IMR-90 (cell line): Measurements from ENCODE around the gene HDHD5. TPM values are rescaled to one million over a fixed set of nuclear protein-coding genes. Genes with fewer than 3 reads are reported as not detected.

Experiments used
- ATAC-seq: fragments of 200-7000 bp; cut with Tn5 transposase; 2 replicates; pipeline ENCODE4 v1.9.1; 2020; ENCODE audit warnings: low read depth, mild to moderate bottlenecking, moderate library complexity
- BruUV-seq: library from RNA; stranded (reverse); fragments of 400-500 nt; replicated peaks from 2 replicates; lab custom pipeline; 2021; lab: Mats Ljungman, UMichigan
- CTCF ChIA-PET: fragments of 300-600 bp; formaldehyde crosslinking; extraction: SDS; loops from one replicate; lab custom pipeline; 2021; ENCODE audit warnings: antibody characterized with exemption; lab: Yijun Ruan, JAX
- POLR2A ChIA-PET: fragments of 300-600 bp; sonication (Branson Sonifier 250); formaldehyde crosslinking; loops from one replicate; lab custom pipeline; 2022; ENCODE audit warnings: antibody characterized with exemption; ENCODE audit not compliant: unreplicated experiment; lab: Charles Lee
- DNase-seq: peaks from one replicate; pipeline ENCODE4 v3.0.0; 2013
- H2AFZ ChIP-seq: replicated peaks from 2 replicates; pipeline ENCODE3; 2013; ENCODE audit warnings: low read length, mild to moderate bottlenecking; ENCODE audit not compliant: poor library complexity
- H2AK5ac ChIP-seq: 2 replicates; pipeline ENCODE4 v1.6.1; 2013; ENCODE audit warnings: low read depth, low read length, inconsistent platforms
- H2AK9ac ChIP-seq: replicated peaks from 2 replicates; pipeline ENCODE3; 2013; ENCODE audit warnings: mild to moderate bottlenecking, low read depth, low read length, moderate library complexity; ENCODE audit not compliant: poor library complexity
- H2BK120ac ChIP-seq: 2 replicates; pipeline ENCODE4 v1.6.1; 2013; ENCODE audit warnings: low read depth, low read length, inconsistent platforms
- H2BK15ac ChIP-seq: 3 replicates; pipeline ENCODE4 v1.6.1; 2013; ENCODE audit warnings: low read depth, low read length, inconsistent platforms
- H2BK20ac ChIP-seq: 2 replicates; pipeline ENCODE4 v1.6.1; 2013; ENCODE audit warnings: low read depth, mild to moderate bottlenecking, inconsistent platforms, low read length, moderate library complexity
- H2BK5ac ChIP-seq: 2 replicates; pipeline ENCODE4 v1.6.1; 2013; ENCODE audit warnings: mild to moderate bottlenecking, low read depth, low read length, inconsistent platforms; ENCODE audit not compliant: poor library complexity, severe bottlenecking
- H3K14ac ChIP-seq: replicated peaks from 2 replicates; pipeline ENCODE4 v1.6.1; 2013; ENCODE audit warnings: low read depth, low read length, inconsistent platforms
- H3K18ac ChIP-seq: 2 replicates; pipeline ENCODE4 v1.6.1; 2013; ENCODE audit warnings: low read depth, low read length, control low read depth
- H3K23ac ChIP-seq: 2 replicates; pipeline ENCODE4 v1.6.1; 2013; ENCODE audit warnings: low read depth, low read length, inconsistent platforms
- H3K27ac ChIP-seq: 2 replicates; pipeline ENCODE4 v1.5.1; 2013; ENCODE audit warnings: mild to moderate bottlenecking, control low read depth, low read length; ENCODE audit not compliant: insufficient read depth
- H3K27me3 ChIP-seq: 2 replicates; pipeline ENCODE4 v1.6.1; 2013; ENCODE audit warnings: low read length; ENCODE audit not compliant: control insufficient read depth, insufficient read depth
- H3K36me3 ChIP-seq: 2 replicates; pipeline ENCODE4 v1.6.1; 2013; ENCODE audit warnings: low read length, mixed read lengths; ENCODE audit not compliant: control insufficient read depth, insufficient read depth
- H3K4ac ChIP-seq: 2 replicates; pipeline ENCODE4 v1.6.1; 2013; ENCODE audit warnings: low read depth, low read length, inconsistent platforms
- H3K4me1 ChIP-seq: 2 replicates; pipeline ENCODE4 v1.6.1; 2013; ENCODE audit warnings: low read length, mixed read lengths; ENCODE audit not compliant: control insufficient read depth, insufficient read depth
- H3K4me2 ChIP-seq: 2 replicates; pipeline ENCODE4 v1.6.1; 2013; ENCODE audit warnings: low read depth, mild to moderate bottlenecking, control low read depth, low read length, moderate library complexity
- H3K4me3 ChIP-seq: 2 replicates; pipeline ENCODE4 v1.5.1; 2013; ENCODE audit warnings: low read depth, mild to moderate bottlenecking, control low read depth, low read length, moderate library complexity; ENCODE audit not compliant: insufficient read depth
- H3K56ac ChIP-seq: 2 replicates; pipeline ENCODE4 v1.6.1; 2013; ENCODE audit warnings: low read length, inconsistent platforms; ENCODE audit not compliant: insufficient read depth; ENCODE audit errors: extremely low read depth
- H3K79me1 ChIP-seq, 2 experiments: 2 replicates each; pipeline ENCODE4 v1.6.1; 2013; ENCODE audit warnings: low read length in 2 of 2, inconsistent platforms in 1 of 2, low read depth in 1 of 2
- H3K9ac ChIP-seq: 2 replicates; pipeline ENCODE4 v1.6.1; 2013; ENCODE audit warnings: low read depth, low read length, control low read depth
- H3K9me1 ChIP-seq: 2 replicates; pipeline ENCODE4 v1.6.1; 2013; ENCODE audit warnings: low read length, inconsistent platforms; ENCODE audit not compliant: insufficient read depth
- H3K9me3 ChIP-seq: 2 replicates; pipeline ENCODE4 v1.6.1; 2013; ENCODE audit warnings: low read length; ENCODE audit not compliant: control insufficient read depth, insufficient read depth
- H4K20me1 ChIP-seq: 2 replicates; pipeline ENCODE4 v1.6.1; 2013; ENCODE audit warnings: low read length, inconsistent platforms; ENCODE audit not compliant: insufficient read depth
- H4K5ac ChIP-seq: 2 replicates; pipeline ENCODE4 v1.6.1; 2013; ENCODE audit warnings: mild to moderate bottlenecking, low read depth, low read length, control low read depth
- H4K8ac ChIP-seq, 2 experiments: 2 replicates each; pipeline ENCODE4 v1.6.1; 2013; ENCODE audit warnings: low read depth in 2 of 2, low read length in 2 of 2, control low read depth in 1 of 2, inconsistent platforms in 1 of 2
- H4K91ac ChIP-seq: 2 replicates; pipeline ENCODE4 v1.6.1; 2013; ENCODE audit warnings: low read depth, low read length, inconsistent platforms; ENCODE audit not compliant: insufficient read depth
- CEBPB ChIP-seq: IDR thresholded peaks from 2 replicates; pipeline ENCODE4 v1.6.1; 2012; ENCODE audit warnings: low read depth, low read length, improper control_type of control experiment
- CHD1 ChIP-seq: IDR thresholded peaks from 2 replicates; pipeline ENCODE4 v1.6.1; 2012; ENCODE audit warnings: low read depth, low read length, improper control_type of control experiment
- CTCF ChIP-seq: conservative IDR thresholded peaks from 2 replicates; pipeline ENCODE4 v1.5.1; 2012; ENCODE audit warnings: mild to moderate bottlenecking, low read depth, low read length, improper control_type of control experiment
- ELK1 ChIP-seq: fragments of 150-350 bp; IDR thresholded peaks from 2 replicates; pipeline ENCODE4 v1.6.1; 2016; ENCODE audit warnings: low read depth, mild to moderate bottlenecking, low read length, moderate library complexity, borderline replicate concordance
- FOS ChIP-seq: fragments of 150-350 bp; IDR thresholded peaks from 2 replicates; pipeline ENCODE4 v1.6.1; 2016; ENCODE audit warnings: low read depth, low read length
- MAFK ChIP-seq: IDR thresholded peaks from 2 replicates; pipeline ENCODE4 v1.6.1; 2012; ENCODE audit warnings: low read depth, low read length, improper control_type of control experiment
- MAZ ChIP-seq: IDR thresholded peaks from 2 replicates; pipeline ENCODE4 v1.6.1; 2012; ENCODE audit warnings: low read depth, mild to moderate bottlenecking, low read length, improper control_type of control experiment, moderate library complexity, borderline replicate concordance
- MXI1 ChIP-seq: IDR thresholded peaks from 2 replicates; pipeline ENCODE4 v1.6.1; 2012; ENCODE audit warnings: low read depth, mild to moderate bottlenecking, low read length, moderate library complexity, borderline replicate concordance
- NFE2L2 ChIP-seq: fragments of 150-350 bp; IDR thresholded peaks from 2 replicates; pipeline ENCODE4 v1.6.1; 2016; ENCODE audit warnings: low read depth, mild to moderate bottlenecking, low read length
- POLR2A ChIP-seq: IDR thresholded peaks from 2 replicates; pipeline ENCODE4 v1.6.1; 2012; ENCODE audit warnings: mild to moderate bottlenecking, low read depth, low read length
- RAD21 ChIP-seq: IDR thresholded peaks from 2 replicates; pipeline ENCODE4 v1.6.1; 2012; ENCODE audit warnings: low read length, improper control_type of control experiment
- RCOR1 ChIP-seq: IDR thresholded peaks from 2 replicates; pipeline ENCODE4 v1.6.1; 2012; ENCODE audit warnings: mild to moderate bottlenecking, low read length, improper control_type of control experiment; ENCODE audit not compliant: insufficient replicate concordance
- RFX5 ChIP-seq: IDR thresholded peaks from 2 replicates; pipeline ENCODE4 v1.8.0; 2012; ENCODE audit warnings: low read depth, mild to moderate bottlenecking, low read length, moderate library complexity
- SMC3 ChIP-seq: fragments of 150-350 bp; IDR thresholded peaks from 2 replicates; pipeline ENCODE4 v1.6.1; 2016; ENCODE audit warnings: low read depth, mild to moderate bottlenecking, antibody characterized with exemption, low read length, moderate library complexity
- USF2 ChIP-seq: fragments of 150-350 bp; IDR thresholded peaks from 2 replicates; pipeline ENCODE4 v1.6.1; 2017; ENCODE audit warnings: mild to moderate bottlenecking, antibody characterized with exemption, low read length, low read depth
- WGBS, 2 experiments: methylation state at CpG; one replicate each; pipeline versions ENCODE4 v1.1.5 to v1.1.7; 2013; ENCODE audit warnings: missing lambda C conversion rate in 2 of 2; ENCODE audit not compliant: insufficient read length in 1 of 2; ENCODE audit errors: extremely low coverage in 2 of 2; 5-methylcytosine and 5-hydroxymethylcytosine counted together
- dilution Hi-C: fragments of 300-500 bp; cut with HindIII; formaldehyde crosslinking; loops from one replicate; pipeline ENCODE4 v1.14.3; 2018; ENCODE audit warnings: low sequenced_read_pairs; ENCODE audit not compliant: unreplicated experiment
- in situ Hi-C: fragments of 300-500 bp; cut with MboI; formaldehyde crosslinking; loops from 3 replicates; pipeline ENCODE4 v1.14.3; 2019; ENCODE audit warnings: low sequenced_read_pairs, inconsistent platforms, mixed read lengths
- intact Hi-C: fragments of 100-400 bp; cut with micrococcal nuclease; formaldehyde crosslinking; loops from 2 replicates; pipeline ENCODE4 v1.10.0; 2022
- polyA plus RNA-seq, 3 experiments: library from polyadenylated mRNA; depleted of rRNA; stranded (reverse); fragments of >200 nt; gene quantifications; 2 replicates each; pipeline ENCODE4 v1.2.3, GENCODE V29; 2012; ENCODE audit warnings: low replicate concordance in 1 of 3
- total RNA-seq: library from RNA; depleted of rRNA; stranded (reverse); fragments of >200 nt; gene quantifications from 2 replicates; pipeline ENCODE4 v1.2.3, GENCODE V29; 2012

The HDHD5 gene
- total and polyA plus RNA-seq, 2 of the 4 experiments (the other 2 are of a cell fraction): 31.9 to 37.5 TPM

- CTCF ChIA-PET: no interaction called here
- no TSS peak for BruUV-seq
Observed at GRCh38 chr22:17106161-17106784, 52.8 kb downstream of the HDHD5 start.

More at GRCh38 chr22:17106161-17106784, 52.8 kb downstream of the HDHD5 start:
- Histone ChIP-seq H4K20me1 (peaks cover 6% of the 10 kb centered on the region; the same call in 1 of the 2 replicates), H3K27ac (no peak overlapping the region), H2AK5ac (no peak overlapping the region), H2BK5ac (no peak overlapping the region), H4K5ac (no peak overlapping the region), H3K9me3 (no peaks in the 10 kb centered on the region), H3K4me1 (no peaks in the 10 kb centered on the region), H3K18ac (no peak overlapping the region), H2BK15ac (no peak overlapping the region), H2BK20ac (no peak overlapping the region), H3K14ac (no peak overlapping the region), H3K4ac (no peak overlapping the region), H4K8ac (no peak overlapping the region), H4K91ac (no peak overlapping the region), H3K4me3 (no peak overlapping the region), H3K36me3 (peaks cover 65% of the 10 kb centered on the region), H3K79me1 (0 out of 4 replicates have a peak, but pooled peaks cover 0 to 2% of the 10 kb centered on the region in 2 experiments), H2AK9ac (no peak overlapping the region), H2BK120ac (no peak overlapping the region), H3K4me2 (no peak overlapping the region), H2AFZ (no peak overlapping the region), H3K56ac (no peak overlapping the region), H3K9me1 (peaks cover 5% of the 10 kb centered on the region), H3K23ac (no peak overlapping the region), H3K27me3 (no peaks in the 10 kb centered on the region), H3K9ac (no peak overlapping the region)
- POLR2A ChIA-PET: no interaction called here
- WGBS, 2 experiments: no CpG with 5 or more reads among the region's 12 CpGs
- intact Hi-C loops: no loop called here
- no peak for TF ChIP-seq POLR2A
- TF ChIP-seq SMC3: no peak
- TF ChIP-seq RAD21: no peak
- no peak for TF ChIP-seq MAZ
- no peak for TF ChIP-seq USF2
- no peak for TF ChIP-seq NFE2L2
- TF ChIP-seq RCOR1: no peak
- no peak for TF ChIP-seq FOS
- no peak for TF ChIP-seq CHD1
- no peak for TF ChIP-seq ELK1
- no peak for TF ChIP-seq RFX5
- TF ChIP-seq MAFK: no peak
- no peak for TF ChIP-seq CTCF
- no peak for TF ChIP-seq MXI1
- TF ChIP-seq CEBPB: no peak
- dilution Hi-C loops: no loop called here
- no peak for ATAC-seq
- in situ Hi-C loops: no loop called here
- no peak for DNase-seq
